GM12801 (cell line): ENCODE results near the gene HOXD1.

Experiments
- CTCF ChIP-seq: IDR thresholded peaks from one replicate; pipeline ENCODE4 v1.5.1; 2011; ENCODE audit warnings: control low read depth; ENCODE audit not compliant: insufficient read length; ENCODE audit errors: extremely low read depth

The HOXD1 gene

GRCh38 chr2:176187899-176188773 lies at the start of gene HOXD1:
Gene HOXD1, plus strand, starts transcription at chr2:176188668. Its CDS starts 134 bp downstream, at chr2:176188802.
- no peak for TF ChIP-seq CTCF

- no peak for TF ChIP-seq CTCF
Observed at GRCh38 chr2:176138923-176139660, 49.4 kb upstream of the HOXD1 start.

- no peak for TF ChIP-seq CTCF
Observed at GRCh38 chr2:176139661-176140512, 48.6 kb upstream of the HOXD1 start.

- no peak for TF ChIP-seq CTCF
Observed at GRCh38 chr2:176140513-176141317, 47.8 kb upstream of the HOXD1 start.

GRCh38 chr2:176142281-176142680 lies 46.2 kb upstream of the HOXD1 start:
- TF ChIP-seq CTCF = no peak

GRCh38 chr2:176145085-176145969 lies 43.1 kb upstream of the HOXD1 start:
- no peak for TF ChIP-seq CTCF
